ENCODE results near the gene ESD. TPM values are rescaled to one million over a fixed set of nuclear protein-coding genes. Genes with fewer than 3 reads are reported as not detected.
A peak's percentile ranks its signal among the peaks of the same experiment; 100 is the strongest.

ESD gene
- total and polyA plus RNA-seq, 2 donors (not counting 3 experiments of a cell fraction or from before 2014, with no cell fraction given), result 45.3 to 81.1 TPM

- no peak overlapping the region for H3K4me3 ChIP-seq (replicated peaks in 1 of 3; ENCODE audit: insufficient read depth in 1 of 3, low read depth in 1 of 3, low read length in 3 of 3)
- ChIA-PET CTCF (interaction anchor here (0.6 to 2.5 kb wide), 19 partner anchors 9 to 1938 kb away, joined by 3 to 32 read pairs (median 5); no protein-coding TSS in a partner anchor), POLR2A (no interaction called here)
- no TSS peak for BruUV-seq (replicated peaks)
- H3K4me2 ChIP-seq (ENCODE audit: insufficient read depth, low read length), result no peak overlapping the region
- peak; percentile 60 for DNase-seq (ENCODE audit: low read depth, low spot score)
- no peak overlapping the region for H3K9ac ChIP-seq (replicated peaks; ENCODE audit: extremely low read depth, insufficient read depth, low read length)
- dilution Hi-C loops (cut with MboI; ENCODE audit: extremely low pct_ligation_motif_present, low sequenced_read_pairs) (no loop called here), intact Hi-C loops (cut with micrococcal nuclease) (loop anchor here (1.0 to 5.0 kb wide), 2 partner anchors 766 to 943 kb away; no protein-coding TSS in a partner anchor)
- H3K79me2 ChIP-seq (ENCODE audit: control insufficient read depth, insufficient read depth, low read length), result no peaks in the 10 kb centered on the region
- no peak overlapping the region for H2AFZ ChIP-seq (ENCODE audit: low read depth, low read length)
- no peak for TF ChIP-seq EZH2 (IDR thresholded peaks at IDR 0.05; ENCODE audit: borderline replicate concordance, low read depth, low read length, severe bottlenecking)
- TF ChIP-seq POLR2AphosphoS5 (IDR thresholded peaks at IDR 0.05; ENCODE audit: insufficient read depth, low read depth, low read length), result no peak
- peak; percentile 39 to 51 for TF ChIP-seq CTCF (IDR thresholded peaks at IDR 0.05; ENCODE audit: extremely low read depth in 1 of 2, insufficient read depth in 1 of 2, low read depth in 1 of 2, low read length in 2 of 2)
- peak; percentile 73 for FAIRE-seq
- no peaks in the 10 kb centered on the region for H3K4me1 ChIP-seq (ENCODE audit: control insufficient read depth, extremely low read depth, insufficient read depth, low read length)
- H3K9me1 ChIP-seq (replicated peaks; ENCODE audit: control insufficient read depth, extremely low read depth, insufficient read depth, low read length), result no peaks in the 10 kb centered on the region
- H3K27ac ChIP-seq (ENCODE audit: insufficient read depth, low read depth, low read length), result no peak overlapping the region
- no peaks in the 10 kb centered on the region for H4K20me1 ChIP-seq (replicated peaks; ENCODE audit: control insufficient read depth, extremely low read depth, insufficient read depth, low read length)
- no peaks in the 10 kb centered on the region for H3K36me3 ChIP-seq (ENCODE audit: control insufficient read depth in 2 of 2, extremely low read depth in 1 of 2, insufficient read depth in 2 of 2, low read length in 2 of 2)
- H3K9me3 ChIP-seq (replicated peaks; ENCODE audit: control insufficient read depth, insufficient read depth, low read length), result no peaks in the 10 kb centered on the region
- H3K27me3 ChIP-seq (ENCODE audit: control insufficient read depth in 2 of 2, insufficient read depth in 2 of 2, low read length in 2 of 2), result peaks cover 0 to 6% of the 10 kb centered on the region in 2 experiments
Observed at GRCh38 chr13:46831588-46832194, 34.7 kb upstream of the ESD start.

All from endothelial cell of umbilical vein (primary cell).